Karpas-422 (cell line): ENCODE data around the gene ADARB2. TPM values are rescaled to one million over a fixed set of nuclear protein-coding genes. Genes with fewer than 3 reads are reported as not detected.
"Not testable (repeated sequence)": the region's sequence is repeated elsewhere in the genome, so short reads cannot be mapped to it uniquely, and the experiment has no call there.

Experiments
- DNase-seq: peaks from one replicate; pipeline ENCODE4 v3.0.0-alpha.2; 2015
- H2AFZ ChIP-seq: fragments of 200-600 bp; sonication (generic); 2 replicates; pipeline ENCODE4 v1.6.1; 2014; ENCODE audit warnings: antibody characterized with exemption, low read length, mixed read lengths
- H3K27ac ChIP-seq: fragments of 200-600 bp; sonication (generic); 2 replicates; pipeline ENCODE4 v1.5.1; 2014; ENCODE audit warnings: mild to moderate bottlenecking, low read length, moderate library complexity
- H3K27me3 ChIP-seq: fragments of 200-600 bp; sonication (generic); 2 replicates; pipeline ENCODE4 v1.6.1; 2014; ENCODE audit warnings: low read length, mixed read lengths
- H3K36me3 ChIP-seq: fragments of 200-600 bp; sonication (generic); 2 replicates; pipeline ENCODE4 v1.6.1; 2014; ENCODE audit warnings: low read length, mixed read lengths; ENCODE audit not compliant: insufficient read depth
- H3K4me1 ChIP-seq: fragments of 200-600 bp; sonication (generic); 2 replicates; pipeline ENCODE4 v1.6.1; 2014; ENCODE audit warnings: mild to moderate bottlenecking, low read length, mixed read lengths
- H3K4me2 ChIP-seq: fragments of 200-600 bp; sonication (generic); 2 replicates; pipeline ENCODE4 v1.6.1; 2014; ENCODE audit warnings: low read length, low read depth, mild to moderate bottlenecking; ENCODE audit not compliant: poor library complexity, severe bottlenecking
- H3K4me3 ChIP-seq: fragments of 200-600 bp; sonication (generic); 2 replicates; pipeline ENCODE4 v1.5.1; 2014; ENCODE audit warnings: mild to moderate bottlenecking, antibody characterized with exemption, low read length, mixed read lengths
- H3K79me2 ChIP-seq: fragments of 200-600 bp; sonication (generic); 2 replicates; pipeline ENCODE4 v1.6.1; 2014; ENCODE audit warnings: mild to moderate bottlenecking, low read length, mixed read lengths
- H3K9ac ChIP-seq: fragments of 200-600 bp; sonication (generic); 2 replicates; pipeline ENCODE4 v1.6.0; 2014; ENCODE audit warnings: low read length
- H3K9me2 ChIP-seq: fragments of 200-600 bp; sonication (generic), shearing (Covaris generic); replicated peaks from 2 replicates; pipeline ENCODE4 v1.6.0; 2014; ENCODE audit warnings: mild to moderate bottlenecking, low read length, moderate library complexity; ENCODE audit not compliant: insufficient read depth
- H3K9me3 ChIP-seq: fragments of 300-700, 200-600 bp; sonication (generic); 2 replicates; pipeline ENCODE4 v1.6.1; 2014; ENCODE audit warnings: low read length, mixed read lengths
- H4K20me1 ChIP-seq: fragments of 200-600 bp; sonication (generic); 2 replicates; pipeline ENCODE4 v1.6.1; 2014; ENCODE audit warnings: mild to moderate bottlenecking, antibody characterized with exemption, low read length, low read depth; ENCODE audit not compliant: insufficient read depth
- total RNA-seq: library from RNA; depleted of rRNA; stranded (reverse); fragments of >200 nt; shearing (Covaris generic); gene quantifications from 2 replicates; pipeline ENCODE4 v1.2.3, GENCODE V29; 2014; ENCODE audit warnings: low replicate concordance

Gene ADARB2
- total RNA-seq, 1 experiment from 2014 or later, result not detected

GRCh38 chr10:1416456-1417037 is 320.8 kb downstream of the ADARB2 start:
- H2AFZ ChIP-seq, result no peak overlapping the region
- H3K79me2 ChIP-seq, result no peaks in the 10 kb centered on the region
- no peak overlapping the region for H3K27ac ChIP-seq
- peaks cover 25% of the 10 kb centered on the region for H3K4me1 ChIP-seq
- DNase-seq, result no peak
- H3K36me3 ChIP-seq, result no peaks in the 10 kb centered on the region
- H4K20me1 ChIP-seq, result no peaks in the 10 kb centered on the region
- H3K9me2 ChIP-seq, result no peaks in the 10 kb centered on the region
- H3K4me2 ChIP-seq, result no peak overlapping the region
- no peak overlapping the region for H3K9ac ChIP-seq
- H3K27me3 ChIP-seq, result no peaks in the 10 kb centered on the region
- H3K9me3 ChIP-seq, result no peaks in the 10 kb centered on the region
- H3K4me3 ChIP-seq, result no peak overlapping the region

GRCh38 chr10:1414893-1415292 is 322.4 kb downstream of the ADARB2 start:
- no peak for DNase-seq
- no peak overlapping the region for H3K4me2 ChIP-seq
- no peaks in the 10 kb centered on the region for H3K27me3 ChIP-seq
- no peak overlapping the region for H3K9ac ChIP-seq
- peaks cover 9% of the 10 kb centered on the region for H3K4me1 ChIP-seq
- no peaks in the 10 kb centered on the region for H3K9me2 ChIP-seq
- H3K79me2 ChIP-seq, result no peaks in the 10 kb centered on the region
- H2AFZ ChIP-seq, result no peak overlapping the region
- H4K20me1 ChIP-seq, result no peaks in the 10 kb centered on the region
- no peaks in the 10 kb centered on the region for H3K9me3 ChIP-seq
- H3K4me3 ChIP-seq, result no peak overlapping the region
- no peaks in the 10 kb centered on the region for H3K36me3 ChIP-seq
- no peak overlapping the region for H3K27ac ChIP-seq

DNA sequence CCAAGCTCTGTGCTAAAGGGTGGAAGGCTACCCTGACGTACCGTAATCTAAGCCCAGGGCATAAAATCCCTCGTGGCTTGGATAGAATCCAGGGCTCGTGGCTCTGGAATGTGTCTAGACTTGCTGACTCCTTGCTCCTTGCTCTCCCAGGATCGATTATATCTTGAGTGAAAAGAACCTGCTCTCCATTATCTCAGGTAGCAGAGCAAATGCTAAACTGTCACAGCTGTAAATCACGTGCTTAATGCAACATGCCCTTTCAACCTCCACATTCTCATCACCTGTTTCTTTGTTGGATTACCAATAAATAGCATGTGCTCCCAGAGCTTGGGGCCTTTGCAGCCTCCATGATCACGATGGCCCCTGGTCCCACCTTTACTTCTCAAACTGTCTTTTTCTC is 323.0 kb downstream of the ADARB2 start:
- not testable (repeated sequence) for H3K4me2 ChIP-seq, DNase-seq, H3K9me2 ChIP-seq, H3K36me3 ChIP-seq, H3K27ac ChIP-seq, H3K4me1 ChIP-seq, H4K20me1 ChIP-seq, H3K9ac ChIP-seq, H2AFZ ChIP-seq, H3K27me3 ChIP-seq, H3K4me3 ChIP-seq, H3K79me2 ChIP-seq, H3K9me3 ChIP-seq

DNA sequence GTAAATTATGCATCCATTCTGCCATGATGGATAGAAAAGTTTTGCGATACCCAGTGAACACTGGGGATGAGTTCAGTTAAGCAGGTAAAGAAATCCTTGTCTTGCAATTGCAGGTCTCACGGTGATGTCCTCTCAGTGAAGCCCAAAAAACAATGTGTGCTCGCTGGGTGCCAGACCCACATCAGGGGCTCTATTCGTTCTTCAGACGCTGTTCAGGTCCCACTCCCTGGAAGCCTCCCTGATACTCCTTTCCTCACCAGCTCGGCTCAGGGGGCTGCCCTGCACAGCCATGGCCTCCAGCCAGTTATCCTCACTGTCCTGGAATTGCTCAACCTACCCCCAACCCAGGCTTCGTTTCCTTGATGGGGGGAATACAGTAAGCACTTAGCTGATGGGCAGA is 323.5 kb downstream of the ADARB2 start:
- no peak for DNase-seq
- H3K4me1 ChIP-seq, result peaks cover 5% of the 10 kb centered on the region

DNA sequence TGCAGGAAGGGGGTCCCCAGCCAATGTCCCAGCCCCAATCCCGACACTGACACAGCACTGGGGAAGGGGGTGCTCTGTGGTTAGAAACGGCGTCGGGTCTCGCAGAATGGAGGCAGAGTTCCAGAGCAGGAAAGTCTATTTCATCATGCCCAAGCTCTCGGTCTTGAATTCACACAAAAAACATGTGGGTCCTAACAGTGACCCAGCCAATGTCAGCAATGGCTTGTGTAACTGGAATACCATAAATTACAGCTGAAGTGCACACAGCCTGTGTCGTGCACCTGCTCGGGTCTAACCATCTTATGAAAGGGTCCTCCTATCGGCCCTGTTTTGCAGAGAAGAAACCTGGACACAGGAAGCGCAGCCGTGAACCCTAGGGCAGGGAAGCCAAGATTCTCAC is 324.1 kb downstream of the ADARB2 start:
- Histone ChIP-seq H3K79me2 (no peaks in the 10 kb centered on the region), H3K27me3 (no peaks in the 10 kb centered on the region), H3K4me1 (peaks cover 5% of the 10 kb centered on the region), H3K36me3 (no peaks in the 10 kb centered on the region), H3K4me2 (no peak overlapping the region), H3K9me2 (no peaks in the 10 kb centered on the region), H3K4me3 (no peak overlapping the region), H3K27ac (no peak overlapping the region), H4K20me1 (no peaks in the 10 kb centered on the region), H3K9me3 (no peaks in the 10 kb centered on the region), H2AFZ (no peak overlapping the region), H3K9ac (no peak overlapping the region)
- DNase-seq, result no peak

More for the DNA sequence above, 323.5 kb downstream of the ADARB2 start:
- Histone ChIP-seq H3K36me3 (no peaks in the 10 kb centered on the region), H3K27me3 (no peaks in the 10 kb centered on the region), H3K9me2 (no peaks in the 10 kb centered on the region), H4K20me1 (no peaks in the 10 kb centered on the region), H3K9me3 (no peaks in the 10 kb centered on the region), H3K27ac (no peak overlapping the region), H3K4me3 (no peak overlapping the region), H2AFZ (no peak overlapping the region), H3K4me2 (no peak overlapping the region), H3K9ac (no peak overlapping the region), H3K79me2 (no peaks in the 10 kb centered on the region)

GRCh38 chr10:1412531-1413189 is 324.7 kb downstream of the ADARB2 start:
- H2AFZ ChIP-seq, result no peak overlapping the region
- DNase-seq, result no peak
- no peaks in the 10 kb centered on the region for H3K9me3 ChIP-seq
- H3K9ac ChIP-seq, result no peak overlapping the region
- no peaks in the 10 kb centered on the region for H3K79me2 ChIP-seq
- no peaks in the 10 kb centered on the region for H4K20me1 ChIP-seq
- no peaks in the 10 kb centered on the region for H3K9me2 ChIP-seq
- no peak overlapping the region for H3K4me2 ChIP-seq
- peaks cover 5% of the 10 kb centered on the region for H3K4me1 ChIP-seq
- no peak overlapping the region for H3K27ac ChIP-seq
- H3K27me3 ChIP-seq, result no peaks in the 10 kb centered on the region
- no peaks in the 10 kb centered on the region for H3K36me3 ChIP-seq
- no peak overlapping the region for H3K4me3 ChIP-seq

GRCh38 chr10:1411956-1412355 is 325.4 kb downstream of the ADARB2 start:
- H3K27ac ChIP-seq, result no peak overlapping the region
- no peaks in the 10 kb centered on the region for H3K9me3 ChIP-seq
- peaks cover 5% of the 10 kb centered on the region for H3K4me1 ChIP-seq
- H3K9me2 ChIP-seq, result no peaks in the 10 kb centered on the region
- H3K79me2 ChIP-seq, result no peaks in the 10 kb centered on the region
- no peaks in the 10 kb centered on the region for H3K27me3 ChIP-seq
- no peak overlapping the region for H3K4me3 ChIP-seq
- H2AFZ ChIP-seq, result no peak overlapping the region
- H3K36me3 ChIP-seq, result no peaks in the 10 kb centered on the region
- H3K9ac ChIP-seq, result no peak overlapping the region
- DNase-seq, result no peak
- no peak overlapping the region for H3K4me2 ChIP-seq
- H4K20me1 ChIP-seq, result no peaks in the 10 kb centered on the region

DNA sequence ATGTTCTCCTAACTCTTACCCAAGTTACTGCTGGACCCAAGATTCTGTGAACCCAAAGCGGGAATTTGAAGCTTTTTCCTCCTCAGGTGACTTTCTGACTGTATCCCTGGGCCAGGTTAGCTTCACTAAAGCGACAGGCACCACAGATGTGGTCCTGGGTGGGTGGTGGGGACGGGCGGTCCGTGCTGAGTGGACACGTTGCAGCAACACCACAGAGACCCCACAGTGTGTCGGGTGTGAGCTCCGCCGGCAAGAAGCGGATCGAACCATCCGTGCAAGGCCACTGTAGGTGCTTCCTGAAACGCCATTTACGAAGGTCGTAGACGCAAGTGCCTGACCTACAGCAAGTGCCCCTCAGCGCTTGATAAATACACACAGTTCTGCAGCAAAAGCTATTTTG is 325.9 kb downstream of the ADARB2 start:
- no peak for DNase-seq
- H3K9me2 ChIP-seq, result no peaks in the 10 kb centered on the region
- H3K4me3 ChIP-seq, result no peak overlapping the region
- H3K4me1 ChIP-seq, result peaks cover 5% of the 10 kb centered on the region
- H3K9ac ChIP-seq, result no peak overlapping the region
- no peaks in the 10 kb centered on the region for H3K27me3 ChIP-seq
- no peaks in the 10 kb centered on the region for H3K36me3 ChIP-seq
- no peaks in the 10 kb centered on the region for H3K9me3 ChIP-seq
- H4K20me1 ChIP-seq, result no peaks in the 10 kb centered on the region
- H3K79me2 ChIP-seq, result no peaks in the 10 kb centered on the region
- no peak overlapping the region for H2AFZ ChIP-seq
- H3K27ac ChIP-seq, result no peak overlapping the region
- H3K4me2 ChIP-seq, result no peak overlapping the region
